ENCODE measurements around the gene PLCB4. TPM values are rescaled to one million over a fixed set of nuclear protein-coding genes. Genes with fewer than 3 reads are reported as not detected.

The PLCB4 gene
- total RNA-seq, 2 donors from 2014 or later, result 15.3 to 24.1 TPM

GRCh38 chr20:9308056-9308455 is 239.2 kb downstream of the PLCB4 start:
- ATAC-seq (ENCODE audit: insufficient number of reproducible peaks, low FRiP score, low read depth) (no peak), DNase-seq (ENCODE audit: low spot score) (no peak)
- no peak overlapping the region for H3K27ac ChIP-seq
- H3K36me3 ChIP-seq, result no peaks in the 10 kb centered on the region
- H3K4me1 ChIP-seq (ENCODE audit: control insufficient read depth in 1 of 2, low read depth in 2 of 2), result no peaks in the 10 kb centered on the region
- no peak for TF ChIP-seq CTCF (IDR thresholded peaks at IDR 0.05)
- H3K9me3 ChIP-seq, result no peaks in the 10 kb centered on the region
- no peaks in the 10 kb centered on the region for H3K27me3 ChIP-seq (replicated peaks; ENCODE audit: insufficient read depth)
- H3K4me3 ChIP-seq, result no peak overlapping the region

- TF ChIP-seq CTCF (IDR thresholded peaks at IDR 0.05), result no peak
- no peaks in the 10 kb centered on the region for H3K27me3 ChIP-seq (replicated peaks; ENCODE audit: insufficient read depth)
- no peaks in the 10 kb centered on the region for H3K9me3 ChIP-seq
- no peaks in the 10 kb centered on the region for H3K36me3 ChIP-seq
- DNase-seq (ENCODE audit: low spot score), result no peak
- no peak for ATAC-seq (ENCODE audit: insufficient number of reproducible peaks, low FRiP score, low read depth)
- no peaks in the 10 kb centered on the region for H3K4me1 ChIP-seq (ENCODE audit: control insufficient read depth in 1 of 2, low read depth in 2 of 2)
- H3K4me3 ChIP-seq, result no peak overlapping the region
- no peak overlapping the region for H3K27ac ChIP-seq
Observed at GRCh38 chr20:9311132-9311531, 242.2 kb downstream of the PLCB4 start.

GRCh38 chr20:9319687-9320384 is 250.9 kb downstream of the PLCB4 start:
- H3K27me3 ChIP-seq (replicated peaks; ENCODE audit: insufficient read depth), result no peaks in the 10 kb centered on the region
- H3K9me3 ChIP-seq, result no peaks in the 10 kb centered on the region
- H3K4me3 ChIP-seq, result no peak overlapping the region
- H3K4me1 ChIP-seq (ENCODE audit: control insufficient read depth in 1 of 2, low read depth in 2 of 2), result no peaks in the 10 kb centered on the region
- H3K36me3 ChIP-seq, result no peaks in the 10 kb centered on the region
- DNase-seq (ENCODE audit: low spot score), result no peak
- TF ChIP-seq CTCF (IDR thresholded peaks at IDR 0.05), result no peak
- no peak overlapping the region for H3K27ac ChIP-seq
- no peak for ATAC-seq (ENCODE audit: insufficient number of reproducible peaks, low FRiP score, low read depth)

GRCh38 chr20:9321007-9321406 is 252.1 kb downstream of the PLCB4 start:
- Histone ChIP-seq H3K4me3 (no peak overlapping the region), H3K9me3 (no peaks in the 10 kb centered on the region), H3K27me3 (replicated peaks; ENCODE audit: insufficient read depth) (no peaks in the 10 kb centered on the region), H3K4me1 (ENCODE audit: control insufficient read depth in 1 of 2, low read depth in 2 of 2) (no peaks in the 10 kb centered on the region), H3K27ac (no peak overlapping the region), H3K36me3 (no peaks in the 10 kb centered on the region)
- no peak for TF ChIP-seq CTCF (IDR thresholded peaks at IDR 0.05)
- DNase-seq (ENCODE audit: low spot score) (no peak), ATAC-seq (ENCODE audit: insufficient number of reproducible peaks, low FRiP score, low read depth) (no peak)

- H3K4me3 ChIP-seq, result no peak overlapping the region
- H3K27me3 ChIP-seq (replicated peaks; ENCODE audit: insufficient read depth), result no peaks in the 10 kb centered on the region
- DNase-seq (ENCODE audit: low spot score), result no peak
- ATAC-seq (ENCODE audit: insufficient number of reproducible peaks, low FRiP score, low read depth), result no peak
- H3K36me3 ChIP-seq, result no peaks in the 10 kb centered on the region
- no peaks in the 10 kb centered on the region for H3K4me1 ChIP-seq (ENCODE audit: control insufficient read depth in 1 of 2, low read depth in 2 of 2)
- no peak for TF ChIP-seq CTCF (IDR thresholded peaks at IDR 0.05)
- H3K9me3 ChIP-seq, result no peaks in the 10 kb centered on the region
- no peak overlapping the region for H3K27ac ChIP-seq
Observed at GRCh38 chr20:9322661-9323060, 253.8 kb downstream of the PLCB4 start.

Data from thoracic aorta (tissue), 2 donors.